Cerebellar cortex (tissue), 1 donor: ENCODE measurements around the gene GORASP1.
A peak's percentile ranks its signal among the peaks of the same experiment; 100 is the strongest.

Experiments used
- DNase-seq: peaks from one replicate; pipeline ENCODE4 v3.0.0-alpha.2; 2015; ENCODE audit warnings: low spot score

The GORASP1 gene

GRCh38 chr3:39107388-39108199 is at the start of gene GORASP1, which contains the start of gene TTC21A:
Gene GORASP1, minus strand, starts transcription at chr3:39107627. Its CDS starts 86 bp downstream, at chr3:39107541.
Gene TTC21A, plus strand, starts transcription at chr3:39107680. Its CDS starts 158 bp downstream, at chr3:39107838.
- DNase-seq = peak; percentile 93

- DNase-seq = no peak
These were observed 49.0 kb upstream of the GORASP1 start for GRCh38 chr3:39156421-39156820.

DNA sequence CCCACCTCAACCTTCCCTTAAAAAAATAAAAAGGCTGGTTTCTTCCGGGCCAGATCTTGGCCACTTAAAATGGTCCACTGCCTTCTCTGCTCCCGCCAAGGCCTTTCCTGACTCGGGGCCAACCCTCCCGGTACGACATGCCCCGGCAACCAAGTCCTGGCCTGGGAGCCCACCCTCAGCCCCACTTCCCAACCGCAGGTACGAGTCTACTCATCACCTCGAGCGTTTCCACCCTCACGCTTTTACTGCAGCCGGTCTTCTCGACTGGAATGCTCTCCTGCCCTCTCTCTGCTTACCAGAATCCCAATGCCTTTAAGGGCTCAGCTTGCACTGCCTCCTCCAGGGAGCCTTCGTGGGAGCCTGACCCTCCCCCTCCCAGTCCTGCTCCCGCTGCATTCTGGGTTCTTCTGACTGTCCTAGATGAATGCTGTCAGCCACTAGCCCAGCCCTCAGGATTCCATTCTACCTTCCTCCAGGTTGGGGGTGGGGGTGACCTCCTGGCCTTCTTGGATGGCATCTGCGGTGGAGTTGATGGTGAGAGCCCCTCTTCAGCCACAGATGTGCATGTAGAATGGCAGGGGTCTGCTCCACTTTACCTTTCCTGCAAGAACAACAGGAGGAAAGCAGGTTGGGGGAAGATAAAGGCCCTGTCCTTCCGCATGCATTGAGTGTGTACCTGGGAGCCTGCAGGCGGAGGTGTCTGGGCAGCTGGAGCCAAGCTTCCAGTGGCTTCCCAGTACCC is 47.0 kb upstream of the GORASP1 start:
- peak; percentile 65 for DNase-seq

DNA sequence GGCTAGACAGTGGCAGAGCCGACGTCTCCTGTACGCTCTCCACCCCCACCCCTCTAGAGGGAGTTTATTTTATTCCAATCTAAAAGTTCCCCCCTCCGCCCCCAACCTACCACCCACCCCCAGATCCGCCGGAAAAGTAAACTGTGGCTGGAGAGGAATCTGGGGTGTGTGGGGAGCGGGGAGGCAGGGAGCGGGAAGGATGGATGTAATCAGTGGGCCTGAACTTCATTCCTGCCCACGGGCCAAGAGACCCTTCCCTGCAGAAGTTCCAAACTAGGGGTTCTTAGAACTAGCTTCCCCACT is 46.5 kb upstream of the GORASP1 start:
- no peak for DNase-seq

GRCh38 chr3:39150803-39151631 is 43.6 kb upstream of the GORASP1 start:
- DNase-seq = peak; percentile 53

- peak; percentile 21 for DNase-seq
These were observed 42.8 kb upstream of the GORASP1 start for GRCh38 chr3:39150148-39150802.

GRCh38 chr3:39149498-39150147 is 42.2 kb upstream of the GORASP1 start:
- DNase-seq = no peak

DNA sequence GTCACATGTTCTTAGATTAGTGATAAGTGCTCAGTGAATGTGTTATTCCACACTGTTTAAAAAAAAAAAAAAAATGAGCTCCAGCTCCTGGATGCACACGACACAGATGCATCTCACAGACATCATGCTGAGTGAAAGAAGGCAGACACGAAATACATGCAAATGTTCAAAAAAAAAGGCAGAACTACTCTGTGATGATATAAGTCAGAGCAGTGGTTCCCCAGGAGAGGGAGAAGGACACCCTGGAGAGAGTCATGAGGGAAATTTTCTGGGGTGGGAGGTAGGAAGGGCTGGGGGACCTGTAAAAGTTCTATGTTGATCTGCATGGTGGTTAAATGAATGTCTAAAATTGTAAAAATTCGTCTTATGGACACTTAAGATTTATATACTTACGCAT is 41.6 kb upstream of the GORASP1 start:
- DNase-seq = no peak

DNA sequence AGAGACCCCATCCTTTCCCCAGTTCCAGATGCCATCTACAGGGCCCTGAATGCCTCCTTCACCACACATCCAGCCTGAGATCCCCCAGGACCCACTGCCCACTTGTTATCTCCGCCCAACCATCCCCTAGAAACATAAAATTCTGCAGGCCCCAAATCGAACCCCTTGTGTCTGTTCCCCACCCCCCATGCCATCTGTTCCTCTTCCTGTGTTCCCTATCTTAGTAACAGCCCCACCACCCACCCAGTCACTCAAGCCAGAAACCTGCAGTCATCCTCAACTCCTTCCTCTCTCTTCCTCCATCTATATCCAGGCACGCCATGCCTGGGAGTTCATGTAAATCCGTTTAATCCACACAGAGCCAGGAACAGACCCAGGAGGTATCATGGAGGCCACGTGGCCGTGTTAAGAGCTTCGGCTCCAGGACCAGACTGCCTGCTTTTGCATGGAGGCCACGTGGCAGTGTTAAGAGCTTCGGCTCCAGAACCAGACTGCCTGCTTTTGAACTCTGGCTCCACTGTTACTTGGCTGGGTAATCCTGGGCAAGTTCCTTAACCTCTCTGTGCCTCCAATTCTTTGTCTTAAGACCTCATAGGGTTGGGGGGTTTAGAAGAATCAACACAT is 41.1 kb upstream of the GORASP1 start:
- DNase-seq = peak; percentile 22

DNA sequence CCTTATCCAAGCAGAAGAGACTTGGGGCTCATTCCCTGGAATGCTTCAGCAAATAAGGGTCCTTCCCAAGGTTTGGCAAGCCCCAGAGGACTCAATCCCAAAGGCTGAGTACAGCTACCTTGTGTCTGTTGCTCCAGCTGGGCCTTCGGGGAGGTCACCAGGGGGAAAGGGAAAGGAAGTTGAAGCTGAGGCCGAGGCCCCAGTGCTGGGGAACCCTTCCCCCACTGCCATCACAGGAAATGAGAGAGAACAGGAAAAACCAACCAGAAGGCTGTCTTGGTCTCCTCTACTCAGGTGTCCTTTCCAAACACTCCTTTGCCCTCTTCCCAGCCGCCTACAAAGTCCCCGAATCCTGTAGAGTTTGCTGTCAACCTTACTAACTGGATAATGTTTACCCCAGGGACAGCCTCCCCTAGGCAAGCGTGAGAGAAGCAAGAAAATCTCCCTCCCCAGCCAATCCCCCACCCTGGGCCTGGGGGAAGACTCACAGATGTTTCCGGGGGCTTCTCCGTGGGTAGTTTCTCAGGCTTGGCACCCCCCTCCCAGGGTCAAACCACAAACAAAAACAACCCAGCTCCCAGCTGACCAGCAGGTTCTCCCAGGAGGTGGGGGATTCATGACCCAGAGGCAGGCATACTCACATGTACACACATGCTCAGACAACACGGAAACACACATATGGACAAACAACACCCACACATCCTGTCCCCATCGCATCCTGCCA is 40.4 kb upstream of the GORASP1 start:
- peak; percentile 19 for DNase-seq

GRCh38 chr3:39146611-39147591 is 39.5 kb upstream of the GORASP1 start:
- peak; percentile 28 for DNase-seq

GRCh38 chr3:39146083-39146501 is 38.7 kb upstream of the GORASP1 start:
- no peak for DNase-seq

DNA sequence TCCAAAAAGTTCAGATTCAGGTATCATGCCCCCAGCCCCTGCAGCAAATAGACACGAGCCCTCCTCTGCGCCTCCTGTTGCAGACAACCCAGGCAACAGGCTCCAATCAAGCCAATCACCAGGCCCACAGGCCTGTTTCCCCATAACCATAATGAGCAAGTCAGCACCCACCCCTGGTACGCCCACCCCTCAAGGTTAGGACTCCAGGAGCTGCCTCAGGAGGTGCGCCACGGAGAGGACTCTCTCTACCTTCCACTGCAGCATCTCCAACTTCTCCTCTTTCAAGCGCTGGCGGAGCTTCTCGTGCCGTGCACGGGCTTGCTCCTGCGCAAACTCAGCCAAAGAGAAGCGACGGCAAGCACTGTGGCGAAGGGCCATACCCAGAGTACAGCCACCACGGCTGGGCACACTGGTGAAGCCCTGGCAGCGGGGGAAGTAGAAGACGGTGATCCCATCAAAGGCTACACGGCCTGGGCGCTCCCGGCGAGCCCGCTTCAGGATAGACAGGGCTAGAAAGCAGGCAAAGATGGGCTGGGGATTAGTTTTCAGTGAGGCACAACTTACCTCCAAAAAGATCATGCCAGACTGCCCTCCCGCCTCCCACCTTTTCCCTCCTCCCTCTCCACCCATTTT is 37.4 kb upstream of the GORASP1 start:
- no peak for DNase-seq

GRCh38 chr3:39144095-39144747 is 36.8 kb upstream of the GORASP1 start:
- no peak for DNase-seq

DNA sequence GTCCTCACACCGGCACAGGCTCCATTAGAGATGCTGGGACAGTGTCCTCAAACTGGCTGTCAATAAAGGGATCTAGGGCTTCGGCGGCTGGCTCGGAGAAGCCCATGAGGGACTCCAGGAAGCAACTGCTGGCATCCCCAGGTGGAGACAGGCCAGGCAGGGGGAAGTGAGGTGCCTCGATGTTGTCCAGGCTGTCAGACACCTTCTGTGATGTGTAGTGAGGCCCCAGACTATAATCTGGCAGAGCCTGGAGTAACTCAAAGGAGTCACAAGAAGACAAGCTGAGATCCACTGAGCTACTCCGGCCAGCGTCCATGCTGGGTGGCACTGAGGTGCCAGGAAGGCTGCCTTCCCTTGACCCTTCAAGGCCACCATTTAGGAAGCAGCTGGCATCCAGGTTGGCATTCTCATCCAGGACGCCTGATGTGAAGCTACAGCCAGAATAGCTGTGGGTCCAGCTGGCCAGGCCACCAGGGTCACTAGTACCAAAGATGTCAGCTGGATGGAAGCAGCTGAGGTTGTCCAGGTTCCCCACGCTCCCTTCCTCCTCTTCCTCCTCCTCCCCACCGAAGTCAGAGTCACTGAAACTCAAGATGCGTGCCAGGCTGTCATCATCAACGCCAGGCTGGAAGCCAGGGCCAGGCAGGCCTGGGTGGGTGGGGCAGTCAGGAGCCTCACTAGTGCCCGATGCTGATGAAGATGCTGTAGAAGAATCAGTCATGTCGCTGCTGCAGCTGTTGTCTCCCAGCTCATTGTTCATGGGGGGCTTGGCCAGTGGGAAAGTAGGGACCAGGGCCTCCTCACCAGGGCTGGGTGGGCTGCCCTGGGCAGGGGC is 35.8 kb upstream of the GORASP1 start:
- no peak for DNase-seq

DNA sequence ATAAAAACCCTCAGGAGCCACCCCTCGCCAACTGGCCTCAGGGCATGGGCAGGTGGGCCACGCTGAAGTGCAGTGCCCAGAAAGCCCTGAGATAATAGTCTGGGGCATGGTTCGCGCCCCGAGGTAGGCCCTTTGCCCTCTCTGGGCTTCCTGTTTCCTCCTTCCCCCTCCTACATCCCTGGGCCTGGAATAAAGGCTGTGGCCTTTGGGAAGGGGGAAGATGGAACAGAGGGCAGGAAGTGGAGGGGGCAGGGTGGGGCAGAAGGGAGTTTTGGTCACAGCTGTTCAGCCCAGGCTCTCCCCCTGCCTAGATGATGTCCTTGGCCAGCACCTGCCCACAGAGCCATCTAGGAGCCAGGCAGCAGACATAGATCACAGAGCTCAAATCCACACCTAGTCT is 34.6 kb upstream of the GORASP1 start:
- DNase-seq = no peak
